GM23248 (cell line): ENCODE measurements around the gene UCP1.

ENCODE experiments used
- EZH2 ChIP-seq: fragments of 200-600 bp; sonication (generic); IDR thresholded peaks from 2 replicates; pipeline ENCODE4 v1.6.1; 2018; ENCODE audit warnings: antibody characterized with exemption, mild to moderate bottlenecking; ENCODE audit not compliant: insufficient read depth, poor library complexity, severe bottlenecking
- EZH2phosphoT487 ChIP-seq: fragments of 200-600 bp; sonication (generic); IDR thresholded peaks from 2 replicates; pipeline ENCODE4 v1.6.1; 2018; ENCODE audit warnings: antibody characterized with exemption, moderate library complexity, mild to moderate bottlenecking, low read depth; ENCODE audit not compliant: insufficient read depth

- TF ChIP-seq EZH2phosphoT487: no peak
- no peak for TF ChIP-seq EZH2
Observed at GRCh38 chr4:140617499-140618248, 48.9 kb upstream of the UCP1 start.
